Stimulated activated CD8-positive, alpha-beta memory T cell treated with anti-CD3 and anti-CD28 coated beads, Interleukin-4, amount 100 ng/mL, for 1 hour (primary cell): ENCODE measurements around the gene RASL11B.

Experiments
- DNase-seq, 2 donors: peaks; one replicate each; pipeline ENCODE4 v3.0.0-alpha.2; 2020; ENCODE audit warnings: low read depth in 2 of 2, low spot score in 1 of 2

The RASL11B gene

DNA sequence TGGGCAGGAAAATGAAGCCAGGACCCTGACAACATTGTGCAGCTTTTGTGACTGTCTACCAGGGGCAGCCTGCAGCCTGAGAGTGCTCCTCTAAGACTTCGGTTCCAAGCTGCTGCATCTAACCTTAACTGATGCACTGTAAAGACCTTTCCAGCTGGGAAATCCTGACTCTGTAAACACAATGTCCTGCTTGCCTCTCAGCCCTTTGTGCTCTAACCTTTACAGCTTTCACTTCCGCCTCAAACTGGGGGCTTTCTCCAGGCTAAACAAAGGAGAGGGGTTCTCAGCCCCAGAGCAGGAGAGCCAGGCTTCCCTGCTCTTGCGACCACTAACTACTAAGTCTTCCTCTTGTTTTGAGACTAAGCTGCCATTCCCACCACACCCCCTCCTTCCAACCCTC lies 19.3 kb upstream of the RASL11B start:
- DNase-seq = no peak

DNA sequence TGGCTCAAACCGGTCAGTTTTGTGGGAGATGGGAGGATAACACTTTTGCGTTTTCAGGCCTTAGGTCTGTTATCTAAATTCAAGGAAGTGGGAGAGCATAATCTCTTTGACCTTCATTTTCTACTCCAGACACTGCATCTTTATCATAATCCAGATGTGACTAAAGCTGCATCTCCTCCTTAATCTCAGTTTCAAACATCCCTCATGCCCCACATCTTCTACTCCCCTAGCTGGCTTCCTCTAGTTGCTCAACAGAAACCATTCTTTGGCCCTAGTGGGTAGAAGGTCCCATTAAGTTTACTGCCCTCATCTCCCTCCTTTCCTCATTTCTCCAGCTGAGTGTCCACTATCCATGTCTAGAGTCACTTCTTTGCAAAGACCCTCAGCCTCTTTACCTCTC lies 18.8 kb upstream of the RASL11B start:
- DNase-seq = no peak

DNA sequence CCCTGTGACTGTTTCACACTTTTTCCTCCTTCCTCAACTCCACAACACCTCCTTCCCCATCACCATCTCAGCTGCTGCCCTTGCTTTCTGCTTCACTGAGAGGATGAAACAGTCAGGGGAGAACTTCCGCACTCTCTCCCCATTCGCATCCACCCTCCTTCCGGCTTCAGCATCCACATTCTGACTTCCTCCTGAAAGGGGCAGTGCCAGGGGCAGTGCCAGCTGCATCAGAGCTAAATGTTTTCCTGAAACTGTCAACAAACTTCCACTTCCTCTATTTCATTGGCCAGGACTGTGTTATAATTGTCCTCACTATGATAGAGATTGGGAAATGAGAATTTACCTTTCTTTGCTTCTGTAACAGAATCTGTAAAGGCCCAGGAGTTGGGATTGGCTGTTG lies 18.2 kb upstream of the RASL11B start:
- no peak for DNase-seq

DNA sequence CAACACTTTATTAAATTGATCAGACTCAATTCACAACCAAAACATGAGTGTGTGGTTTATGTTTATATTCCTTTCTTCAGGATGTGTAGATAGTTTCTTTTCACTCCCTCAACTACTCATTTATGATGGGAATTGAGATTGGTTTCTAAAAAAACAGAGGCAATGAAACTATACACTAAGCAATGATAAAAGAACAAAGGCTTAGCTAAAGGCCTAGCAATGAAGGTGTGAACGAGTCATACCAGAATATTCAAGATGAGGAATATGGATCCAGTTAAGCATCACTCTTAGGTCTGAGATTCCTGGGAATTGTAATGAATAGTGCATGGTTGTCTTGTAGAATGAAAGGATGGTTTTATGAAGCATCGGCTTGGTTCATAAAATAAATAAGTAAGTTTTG lies 17.5 kb upstream of the RASL11B start:
- no peak for DNase-seq

DNA sequence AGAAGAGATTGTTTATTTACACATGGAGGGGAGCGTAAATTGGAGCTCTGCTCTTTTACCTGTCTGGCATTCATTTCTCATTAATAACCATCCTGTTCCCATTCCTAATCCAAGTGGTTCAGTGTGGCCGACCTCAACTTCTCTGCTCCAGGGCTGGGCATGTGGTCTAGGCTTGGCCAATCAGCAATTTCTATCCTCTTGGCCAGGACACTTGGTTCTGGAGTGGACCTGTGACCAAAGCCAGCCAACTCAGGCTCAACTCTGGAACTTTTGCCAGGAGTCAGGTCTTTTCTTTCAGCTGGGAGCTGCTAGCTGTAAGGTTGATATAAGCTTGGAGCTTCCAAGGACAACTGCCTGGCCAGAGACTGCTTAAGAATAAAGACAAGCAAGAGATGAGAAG lies 15.6 kb upstream of the RASL11B start:
- no peak for DNase-seq

DNA sequence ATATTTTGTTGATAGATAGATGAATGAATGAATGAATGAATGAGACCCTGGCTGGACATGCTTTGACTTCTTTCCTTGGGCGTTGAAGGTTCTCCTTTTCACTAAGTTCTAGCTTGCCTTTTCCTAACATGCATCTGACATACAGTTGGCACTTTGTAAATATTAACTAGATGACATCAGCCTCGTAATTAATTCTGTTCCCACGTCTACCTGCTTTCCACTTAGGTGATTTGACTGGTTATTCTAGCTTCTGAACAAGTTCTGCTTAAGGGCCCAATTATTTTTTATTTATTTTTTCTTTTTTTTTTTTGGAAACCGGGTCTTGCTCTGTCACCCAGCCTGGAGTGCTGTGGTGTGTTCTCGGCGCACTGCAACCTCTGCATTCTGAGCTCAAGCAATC lies 13.9 kb upstream of the RASL11B start:
- no peak for DNase-seq

DNA sequence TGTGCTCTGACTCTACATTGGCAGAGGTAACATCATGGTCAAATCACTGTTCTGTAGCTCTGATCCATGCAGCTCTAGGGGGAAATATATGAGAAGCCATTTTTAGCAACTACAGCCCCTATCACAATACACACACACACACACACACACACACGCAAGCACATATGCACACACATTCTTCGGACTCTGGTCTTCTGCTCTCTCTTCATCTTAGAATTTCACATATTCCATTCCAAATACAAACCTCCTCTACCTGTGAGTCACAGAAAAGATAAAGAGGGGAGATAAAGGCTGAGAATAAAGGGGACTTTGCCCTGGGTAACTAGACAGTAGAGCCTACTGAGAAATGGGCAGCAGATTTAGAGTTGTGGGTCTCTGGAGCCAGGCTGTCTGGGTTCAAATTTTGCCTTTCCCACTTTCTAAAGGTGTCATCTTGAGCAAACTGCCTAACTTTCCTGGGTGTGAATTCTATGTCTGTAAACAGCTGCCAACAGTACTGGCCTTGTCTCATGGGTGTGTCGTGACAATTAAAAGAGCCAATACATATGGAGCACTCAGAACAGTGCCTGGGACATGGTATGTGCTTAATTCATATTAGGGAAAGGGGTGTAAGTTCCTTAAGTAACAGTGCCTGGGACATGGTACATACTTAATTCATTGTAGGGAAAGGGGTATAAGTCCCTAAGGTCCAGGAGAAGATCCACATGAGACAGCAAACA lies 11.6 kb upstream of the RASL11B start:
- DNase-seq = no peak

DNA sequence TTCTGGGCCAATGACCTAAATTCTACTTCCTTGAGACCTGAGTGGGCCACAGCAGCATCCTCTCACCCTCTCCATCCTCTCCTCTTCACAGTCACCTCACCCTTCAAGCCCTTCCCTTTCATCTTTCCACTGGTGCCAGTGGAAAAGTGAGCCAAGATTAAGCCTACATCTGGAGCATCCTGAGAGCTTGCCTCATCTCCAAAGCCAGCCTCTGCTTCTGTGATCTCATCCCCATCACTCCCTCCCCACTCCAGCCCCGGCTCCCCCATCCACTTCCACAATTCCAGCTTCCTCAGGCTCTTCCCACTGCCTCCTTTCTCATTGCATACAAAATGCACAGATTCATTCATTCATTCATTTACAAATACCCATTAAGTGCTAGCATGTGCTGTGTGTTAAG lies 10.1 kb upstream of the RASL11B start:
- no peak for DNase-seq

DNA sequence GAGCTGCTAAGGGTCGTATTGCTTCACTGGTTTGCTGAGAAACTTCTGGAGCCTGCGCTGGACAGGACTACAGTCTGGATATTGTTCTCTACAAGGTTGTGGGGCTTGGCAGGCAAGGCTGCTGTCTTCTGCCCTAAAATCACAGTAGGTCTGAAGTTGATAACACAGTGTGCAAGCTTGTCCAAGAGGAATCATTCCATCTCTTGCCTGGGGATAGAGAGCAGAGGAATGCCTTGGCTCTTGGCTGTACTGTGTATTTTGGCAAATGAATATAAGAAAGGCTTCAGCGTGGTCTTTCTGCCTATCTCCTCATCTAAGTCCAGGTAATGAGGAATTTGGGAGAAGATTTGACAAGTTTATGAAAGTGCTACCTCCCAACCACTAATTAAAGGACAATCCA lies 9.4 kb upstream of the RASL11B start:
- no peak for DNase-seq

DNA sequence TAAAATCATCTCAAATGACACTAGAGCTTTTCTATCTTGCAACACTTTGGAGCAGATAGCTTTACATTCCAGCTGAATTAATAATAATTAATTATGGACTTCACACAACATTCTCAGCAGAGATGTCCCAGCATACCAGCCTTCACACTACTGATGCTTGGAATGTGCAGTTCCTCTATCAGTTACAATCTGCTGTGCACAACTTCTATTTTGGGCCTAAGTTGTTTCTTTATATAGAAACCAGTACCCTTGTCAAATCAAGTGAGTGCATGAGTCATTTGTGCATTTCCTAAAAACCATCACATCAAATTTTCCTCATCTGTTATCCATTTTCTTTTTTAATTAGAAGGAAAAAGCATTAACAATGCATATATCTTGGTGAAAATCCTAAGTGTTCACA lies 8.8 kb upstream of the RASL11B start:
- no peak for DNase-seq

DNA sequence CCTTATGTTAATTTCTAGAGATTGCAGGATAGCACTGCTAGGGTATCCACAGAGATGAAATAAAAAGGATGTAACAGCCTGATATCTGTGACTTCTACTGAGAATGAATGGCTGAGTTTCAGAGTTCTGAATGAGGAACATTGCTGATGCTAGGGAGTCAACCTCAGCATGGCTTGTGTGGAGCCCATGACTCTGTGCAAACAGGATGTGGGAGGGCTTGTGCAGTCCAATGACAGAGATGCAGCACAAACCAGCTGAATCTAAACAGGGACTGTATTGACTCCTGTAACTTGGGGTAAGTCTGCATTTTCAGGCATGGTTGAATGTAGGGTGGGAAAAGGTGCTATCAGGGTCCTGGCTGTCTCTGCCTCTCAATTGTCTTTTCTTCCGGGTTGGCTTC lies 5.3 kb upstream of the RASL11B start:
- DNase-seq = no peak

DNA sequence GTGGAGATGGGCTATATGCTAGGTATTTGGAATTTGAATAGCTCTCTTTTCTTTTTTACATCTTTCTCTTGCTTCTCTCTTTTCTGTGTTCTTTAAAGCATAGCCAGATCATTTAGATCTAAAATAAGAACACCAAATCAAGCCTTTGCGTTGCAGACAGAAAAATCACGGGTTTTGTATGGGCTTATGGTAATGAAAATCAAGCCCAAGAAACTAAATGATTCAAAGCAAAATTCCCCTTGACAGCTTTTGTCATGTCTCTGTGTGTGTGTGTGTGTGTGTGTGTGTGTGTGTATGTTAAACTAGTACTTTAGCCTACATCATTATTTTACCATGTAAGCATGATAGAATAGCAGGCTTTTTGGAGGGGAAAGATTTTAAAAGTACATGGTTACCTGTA lies 1.8 kb upstream of the RASL11B start:
- no peak for DNase-seq

DNA sequence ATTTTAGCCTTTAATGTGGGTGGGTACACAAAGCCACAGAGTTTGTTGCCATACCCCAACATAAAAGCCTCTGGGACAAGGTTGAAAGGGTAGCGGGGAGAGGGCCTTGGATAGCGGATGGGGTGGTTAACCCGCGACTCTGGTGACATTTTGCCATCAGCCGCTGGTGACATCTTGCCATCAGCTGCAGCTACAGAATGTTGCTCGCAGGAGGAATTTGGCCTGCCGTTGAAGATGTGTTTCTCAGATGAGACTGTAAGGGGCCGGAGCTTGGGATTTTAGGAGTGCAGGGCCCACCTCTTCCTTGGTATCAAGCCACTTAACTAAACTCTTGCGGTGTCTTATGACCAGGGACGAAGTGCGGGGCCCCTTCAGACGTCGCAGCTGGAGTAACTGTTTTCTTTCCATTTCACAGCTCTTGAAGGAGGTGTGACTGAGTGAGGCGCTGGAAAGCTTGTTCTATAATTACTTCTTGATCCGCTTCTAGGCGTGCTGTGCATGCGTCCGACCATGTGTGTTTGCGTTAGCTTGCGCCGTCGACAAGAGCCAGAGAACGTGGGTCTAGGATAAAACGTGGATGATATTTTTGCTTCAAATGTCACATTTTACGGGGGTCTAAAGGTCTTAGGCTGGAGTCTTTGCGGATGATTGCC lies 820 bp upstream of the RASL11B start:
- DNase-seq = no peak

DNA sequence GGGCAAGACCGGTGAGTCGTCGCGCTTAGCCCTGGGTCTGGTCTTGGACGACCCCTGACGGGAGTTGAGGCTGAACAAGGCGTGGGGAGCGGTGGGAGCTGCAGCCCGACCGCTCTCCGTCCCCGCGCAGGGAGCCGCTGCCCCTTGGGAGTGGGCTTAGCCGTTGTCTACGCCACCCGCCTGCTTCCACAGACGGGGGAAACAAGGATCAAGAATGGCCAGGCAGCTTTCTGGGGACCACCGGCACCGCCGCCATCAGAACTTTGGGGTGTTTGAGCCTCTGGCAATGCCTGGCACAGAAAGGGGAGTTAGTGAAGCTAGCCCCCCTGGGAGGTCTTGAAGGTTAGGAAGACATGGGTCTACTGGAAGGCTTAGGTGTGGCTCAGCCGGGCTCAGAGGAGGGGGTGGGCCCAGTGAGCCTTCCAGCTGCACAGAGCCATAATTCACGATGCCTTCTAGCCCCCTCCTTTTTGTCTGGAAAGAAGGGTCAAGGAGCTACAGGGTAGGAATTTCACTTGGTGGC lies 583 bp downstream of the RASL11B start:
- no peak for DNase-seq

DNA sequence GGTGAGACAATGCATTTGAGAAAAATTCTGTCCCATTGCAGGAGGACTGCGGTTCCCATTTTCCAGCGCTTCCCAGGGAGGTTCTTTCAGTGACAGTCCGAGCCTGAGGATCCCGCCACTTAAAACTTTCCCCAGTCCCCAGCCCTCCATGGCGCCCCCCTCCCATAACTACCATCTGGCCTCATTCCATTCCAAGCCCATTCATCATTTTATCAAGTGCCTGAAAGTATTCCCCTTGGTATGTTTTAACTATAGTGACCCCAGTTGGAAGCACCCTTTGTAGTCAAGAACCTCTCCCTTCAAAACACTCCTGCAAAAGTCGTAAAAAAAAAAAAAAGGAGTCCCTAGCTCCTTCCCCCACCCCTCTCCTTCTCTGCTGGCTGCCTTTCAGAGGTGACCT lies 1.2 kb downstream of the RASL11B start:
- no peak for DNase-seq

DNA sequence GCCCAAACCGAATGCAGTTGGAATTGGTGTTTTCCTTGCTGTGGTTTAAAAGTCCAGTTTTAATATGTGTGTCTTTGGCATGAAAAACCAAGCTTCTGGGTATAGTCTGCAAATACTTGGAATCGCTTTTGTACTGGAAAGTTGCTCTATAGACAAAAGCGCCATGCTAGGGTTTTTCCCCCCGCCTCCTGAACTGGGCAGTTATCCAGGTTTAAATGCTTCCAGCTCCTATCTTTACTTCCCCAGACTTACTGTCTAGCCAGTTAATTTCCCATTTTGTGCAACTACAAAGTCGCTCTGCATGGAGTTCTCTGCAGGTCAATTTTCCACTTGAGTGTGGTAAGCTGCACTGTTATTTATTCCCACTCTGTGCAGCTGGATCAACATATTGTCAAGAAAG lies 2.7 kb downstream of the RASL11B start:
- DNase-seq = no peak

DNA sequence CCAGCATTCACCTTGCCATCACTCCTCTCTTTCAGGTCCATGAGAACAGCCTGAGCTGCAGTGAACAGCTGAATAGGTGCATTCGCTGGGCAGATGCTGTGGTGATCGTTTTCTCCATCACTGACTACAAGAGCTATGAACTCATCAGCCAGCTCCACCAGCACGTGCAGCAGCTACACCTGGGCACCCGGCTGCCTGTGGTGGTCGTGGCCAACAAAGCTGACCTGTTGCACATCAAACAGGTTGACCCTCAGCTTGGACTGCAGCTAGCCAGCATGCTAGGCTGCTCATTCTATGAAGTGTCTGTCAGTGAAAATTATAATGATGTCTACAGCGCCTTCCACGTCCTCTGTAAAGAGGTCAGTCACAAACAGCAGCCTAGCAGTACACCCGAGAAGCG lies 3.2 kb downstream of the RASL11B start:
- no peak for DNase-seq

DNA sequence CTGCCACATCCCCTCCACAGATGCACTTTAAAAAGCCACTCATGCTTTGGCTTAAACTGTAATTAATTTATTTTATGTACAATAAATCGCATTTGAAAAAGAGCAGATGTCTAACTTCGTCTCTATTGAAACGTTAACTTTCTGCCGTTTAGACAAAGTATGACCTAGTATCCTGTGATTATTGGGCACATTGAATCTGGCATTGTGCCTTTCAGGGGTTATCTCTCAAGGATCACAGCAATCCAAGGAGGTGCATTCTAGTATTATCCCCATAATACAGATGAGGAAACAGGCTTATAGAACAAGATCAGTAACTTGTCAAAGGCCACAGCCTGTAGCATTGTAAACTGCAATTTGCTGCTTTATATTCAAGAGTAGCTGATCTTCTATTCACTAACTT lies 4.6 kb downstream of the RASL11B start:
- DNase-seq = no peak

DNA sequence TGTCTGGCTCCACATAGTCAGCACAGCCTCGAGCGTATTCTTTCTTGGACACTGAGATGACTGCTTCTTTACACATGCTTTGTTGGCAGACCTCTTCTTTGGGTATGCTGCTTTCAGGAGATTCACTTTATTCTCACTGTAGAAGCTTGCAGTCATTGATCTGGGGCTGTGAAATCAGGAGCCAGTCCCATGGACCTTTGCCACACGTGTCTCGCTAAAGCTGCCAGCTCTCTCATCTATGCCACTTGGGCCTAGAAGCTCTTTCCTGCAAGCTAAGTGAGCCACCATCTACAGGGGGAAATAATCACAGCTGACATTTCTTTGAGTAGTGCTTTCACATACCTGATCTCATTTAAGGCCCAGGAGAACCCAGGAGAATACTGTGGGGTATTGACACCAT lies 5.0 kb downstream of the RASL11B start:
- DNase-seq = no peak

DNA sequence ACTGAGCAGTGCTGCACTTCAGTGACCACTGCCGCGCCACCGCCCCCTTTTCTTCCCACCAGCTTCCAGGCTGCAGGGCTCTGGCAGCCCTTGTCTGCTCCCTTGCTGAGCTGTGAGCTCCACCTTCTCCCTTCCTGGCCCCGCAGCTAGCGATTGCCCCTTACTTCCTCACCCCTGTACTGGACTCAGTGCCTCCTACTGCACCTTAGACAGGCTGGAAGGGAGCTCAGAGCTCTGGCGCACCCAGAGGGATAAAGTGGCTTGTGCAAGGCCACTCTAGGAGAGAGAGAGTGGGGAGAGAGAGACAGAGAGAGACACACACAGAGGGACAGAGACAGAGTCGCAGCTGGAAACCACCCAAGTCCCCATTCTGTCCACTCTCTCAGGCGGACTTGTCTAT lies 6.0 kb downstream of the RASL11B start:
- no peak for DNase-seq

DNA sequence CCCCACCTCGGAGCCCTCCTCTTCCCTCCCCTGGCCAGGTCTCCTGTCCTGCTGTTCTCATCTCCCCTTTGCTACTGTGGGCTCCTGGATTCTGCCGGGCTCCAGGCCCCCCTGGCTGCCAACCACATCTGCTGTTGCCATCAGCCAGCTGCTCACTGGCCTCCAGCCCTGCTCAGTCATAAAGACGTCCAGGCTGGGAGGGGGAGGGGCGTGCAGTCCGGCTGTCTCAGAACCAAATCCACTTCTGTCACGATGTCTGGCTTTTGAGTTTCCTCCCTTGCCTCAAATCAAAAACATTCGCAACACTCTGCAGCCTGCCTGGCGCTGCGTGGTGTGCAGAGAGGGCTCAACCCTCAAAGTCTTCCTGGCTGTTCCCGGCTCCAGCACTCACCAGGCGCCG lies 7.1 kb downstream of the RASL11B start:
- no peak for DNase-seq

DNA sequence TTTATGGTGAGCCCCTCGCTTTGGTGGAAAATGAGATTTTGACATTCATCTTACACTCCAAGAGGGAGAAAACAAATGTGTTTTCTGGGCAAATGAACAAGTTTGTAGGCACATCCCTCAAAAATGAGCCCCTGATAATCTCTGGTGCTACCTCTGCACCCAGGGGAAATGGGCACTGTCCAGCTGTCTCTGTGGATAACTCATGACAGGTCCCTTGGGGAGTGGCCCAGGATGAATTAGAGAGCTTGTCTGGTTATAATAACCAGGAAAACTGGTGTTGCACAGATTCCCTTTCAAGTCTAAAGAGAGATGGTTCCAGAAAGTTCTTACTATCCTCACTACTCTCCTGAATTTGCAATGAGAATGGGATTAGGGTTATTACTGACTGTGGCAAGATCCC lies 7.5 kb downstream of the RASL11B start:
- DNase-seq = no peak

DNA sequence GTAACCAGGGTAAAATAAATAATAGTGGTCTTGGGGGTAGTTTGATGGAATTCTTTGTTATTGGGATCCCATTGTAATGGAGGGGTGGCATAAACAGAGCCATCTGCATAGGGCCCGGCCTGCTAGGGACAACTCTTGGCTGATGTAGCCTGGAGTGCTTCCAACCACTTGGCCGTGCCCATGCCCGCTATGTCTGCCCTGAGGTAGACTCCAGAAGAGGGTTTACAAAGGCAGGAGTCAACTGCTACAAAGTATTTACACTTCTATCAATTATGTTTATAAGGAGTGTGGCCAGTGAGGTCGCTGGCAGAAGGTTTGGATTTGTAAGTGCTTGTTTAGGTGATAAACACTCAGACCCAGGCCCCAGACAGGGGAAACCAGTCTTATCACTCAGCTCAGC lies 8.1 kb downstream of the RASL11B start:
- no peak for DNase-seq
